Keratinocyte (primary cell): ENCODE results near the gene CRYGD.

Source experiments
- EZH2 ChIP-seq: IDR thresholded peaks from one replicate; pipeline ENCODE4 v1.6.1; 2012; ENCODE audit warnings: inconsistent platforms, mild to moderate bottlenecking, low read length, moderate library complexity
- TF ChIP-seq, protein P1 (sequence below), 3 experiments: IDR thresholded peaks in 1 of 3; conservative IDR thresholded peaks in 1 of 3; optimal IDR thresholded peaks in 1 of 3; 2 replicates in 2 of 3; 3 replicates in 1 of 3; pipeline versions ENCODE3 to v1.5.1; 2011; ENCODE audit warnings: low read length in 3 of 3, mild to moderate bottlenecking in 3 of 3, moderate library complexity in 2 of 3, control low read depth in 1 of 3, inconsistent platforms in 1 of 3; ENCODE audit not compliant: insufficient read depth in 2 of 3; ENCODE audit errors: extremely low read depth in 1 of 3

DNA sequence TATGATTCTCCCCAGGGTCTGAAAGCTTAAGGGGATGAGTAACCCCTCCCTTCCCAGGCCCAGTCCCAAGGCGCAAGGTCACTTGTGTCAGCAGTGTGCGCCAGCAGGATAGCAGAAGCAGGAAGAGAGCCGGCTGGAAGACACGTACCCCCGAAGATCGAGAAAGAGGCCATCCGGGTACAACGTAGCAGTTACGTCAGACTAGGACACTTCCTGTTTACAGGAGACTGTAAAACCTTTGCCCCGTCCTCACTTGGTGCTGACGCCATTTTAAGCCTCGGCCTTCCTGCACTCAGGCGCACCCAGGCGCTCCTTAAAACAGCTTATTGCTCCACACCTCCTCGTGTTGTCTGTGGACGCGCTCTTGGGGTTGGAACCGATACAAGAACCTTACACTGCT lies 15.1 kb upstream of the CRYGD start:
- TF ChIP-seq, protein P1, sequence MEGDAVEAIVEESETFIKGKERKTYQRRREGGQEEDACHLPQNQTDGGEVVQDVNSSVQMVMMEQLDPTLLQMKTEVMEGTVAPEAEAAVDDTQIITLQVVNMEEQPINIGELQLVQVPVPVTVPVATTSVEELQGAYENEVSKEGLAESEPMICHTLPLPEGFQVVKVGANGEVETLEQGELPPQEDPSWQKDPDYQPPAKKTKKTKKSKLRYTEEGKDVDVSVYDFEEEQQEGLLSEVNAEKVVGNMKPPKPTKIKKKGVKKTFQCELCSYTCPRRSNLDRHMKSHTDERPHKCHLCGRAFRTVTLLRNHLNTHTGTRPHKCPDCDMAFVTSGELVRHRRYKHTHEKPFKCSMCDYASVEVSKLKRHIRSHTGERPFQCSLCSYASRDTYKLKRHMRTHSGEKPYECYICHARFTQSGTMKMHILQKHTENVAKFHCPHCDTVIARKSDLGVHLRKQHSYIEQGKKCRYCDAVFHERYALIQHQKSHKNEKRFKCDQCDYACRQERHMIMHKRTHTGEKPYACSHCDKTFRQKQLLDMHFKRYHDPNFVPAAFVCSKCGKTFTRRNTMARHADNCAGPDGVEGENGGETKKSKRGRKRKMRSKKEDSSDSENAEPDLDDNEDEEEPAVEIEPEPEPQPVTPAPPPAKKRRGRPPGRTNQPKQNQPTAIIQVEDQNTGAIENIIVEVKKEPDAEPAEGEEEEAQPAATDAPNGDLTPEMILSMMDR (optimal IDR thresholded peaks at IDR 0.05 in 1 of 3, IDR thresholded peaks at IDR 0.05 in 1 of 3, conservative IDR thresholded peaks at IDR 0.05 in 1 of 3; ENCODE audit: extremely low read depth in 1 of 3, insufficient read depth in 2 of 3, low read length in 3 of 3) = no peak
- TF ChIP-seq EZH2 = no peak
